Activated CD4-positive, alpha-beta T cell treated with anti-CD3 and anti-CD28 coated beads, Interleukin-2, amount 10 ng/mL, durations not matched to agents 24 days and 14 days (primary cell): ENCODE results near the gene UNC5C. TPM values are rescaled to one million over a fixed set of nuclear protein-coding genes. Genes with fewer than 3 reads are reported as not detected.

Experiments
- DNase-seq: peaks from one replicate; pipeline ENCODE4 v3.0.0; 2022
- H3K27ac Mint-ChIP-seq: one replicate; pipeline ENCODE4 v1.8.0; 2022; ENCODE audit warnings: mild to moderate bottlenecking, mixed read lengths
- H3K27me3 Mint-ChIP-seq: one replicate; pipeline ENCODE4 v1.8.0; 2022; ENCODE audit warnings: mixed read lengths
- H3K36me3 Mint-ChIP-seq: one replicate; pipeline ENCODE4 v1.8.0; 2022; ENCODE audit warnings: low read depth, mild to moderate bottlenecking, mixed read lengths
- H3K4me1 Mint-ChIP-seq: one replicate; pipeline ENCODE4 v1.8.0; 2021; ENCODE audit warnings: mixed read lengths
- H3K4me3 Mint-ChIP-seq: one replicate; pipeline ENCODE4 v1.8.0; 2022; ENCODE audit warnings: mild to moderate bottlenecking, moderate library complexity, mixed read lengths
- H3K9me3 Mint-ChIP-seq: one replicate; pipeline ENCODE4 v1.8.0; 2021; ENCODE audit warnings: mixed read lengths
- intact Hi-C: fragments of 100-400 bp; cut with micrococcal nuclease; formaldehyde crosslinking; loops from one replicate; pipeline ENCODE4 v1.15.1; 2023
- total RNA-seq: library from RNA; stranded (reverse); gene quantifications from 2 replicates; pipeline ENCODE4 v1.2.3, GENCODE V29; 2022

Gene UNC5C
- total RNA-seq, 1 donor from 2014 or later = not detected

DNA sequence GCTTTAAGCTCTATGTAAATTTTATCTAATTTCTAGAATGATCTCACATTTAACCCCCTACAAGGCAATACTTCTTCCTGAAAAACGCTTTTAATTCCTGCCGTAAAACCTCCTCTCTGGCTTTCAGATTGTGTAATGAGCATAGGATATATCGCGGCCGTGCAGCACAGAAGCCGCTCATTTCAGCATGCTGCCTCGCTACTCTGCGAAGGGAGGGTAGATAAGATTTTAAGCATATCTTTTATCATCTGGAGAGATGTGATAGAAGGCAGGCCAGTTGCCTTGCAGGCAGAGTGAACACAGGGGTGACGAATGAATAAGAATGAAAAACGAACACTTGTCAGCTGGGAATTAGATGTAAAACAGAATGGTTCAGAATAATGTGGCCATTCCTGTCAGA, 265.5 kb downstream of the UNC5C start:
- no peak overlapping the region for H3K4me3 Mint-ChIP-seq
- intact Hi-C loops = no loop called here
- no peaks in the 10 kb centered on the region for H3K27me3 Mint-ChIP-seq
- no peaks in the 10 kb centered on the region for H3K4me1 Mint-ChIP-seq
- peaks cover 7% of the 10 kb centered on the region for H3K9me3 Mint-ChIP-seq
- no peak for DNase-seq
- H3K36me3 Mint-ChIP-seq = no peaks in the 10 kb centered on the region
- H3K27ac Mint-ChIP-seq = no peak overlapping the region

- Mint-ChIP-seq H3K27ac (no peak overlapping the region), H3K4me3 (no peak overlapping the region), H3K9me3 (no peaks in the 10 kb centered on the region), H3K27me3 (peaks cover 1% of the 10 kb centered on the region), H3K36me3 (no peaks in the 10 kb centered on the region), H3K4me1 (no peaks in the 10 kb centered on the region)
- intact Hi-C loops = no loop called here
- DNase-seq = no peak
Measured at GRCh38 chr4:95272797-95273196, 276.0 kb downstream of the UNC5C start.

DNA sequence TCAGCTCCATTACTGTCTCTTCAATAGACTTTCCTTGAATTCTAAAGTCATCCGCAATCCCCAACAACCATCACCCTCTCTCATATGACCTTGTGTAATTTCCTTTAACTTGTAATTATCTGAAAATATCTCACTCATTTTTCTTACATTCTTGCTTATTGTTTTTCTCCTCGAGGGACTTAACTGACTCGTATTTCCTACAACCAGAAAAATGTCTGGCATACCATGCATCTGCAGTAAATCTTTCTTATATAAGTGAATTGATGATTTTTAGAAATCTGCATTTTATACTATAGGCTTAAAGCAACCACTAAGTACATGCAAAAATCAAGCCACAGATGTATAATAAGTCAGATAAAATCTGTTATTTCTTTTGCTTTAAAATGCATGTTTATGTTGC, 276.7 kb downstream of the UNC5C start:
- Mint-ChIP-seq H3K27me3 (peaks cover 1% of the 10 kb centered on the region), H3K4me1 (no peaks in the 10 kb centered on the region), H3K27ac (no peak overlapping the region), H3K4me3 (no peak overlapping the region), H3K36me3 (no peaks in the 10 kb centered on the region), H3K9me3 (no peaks in the 10 kb centered on the region)
- no peak for DNase-seq
- intact Hi-C loops = no loop called here

DNA sequence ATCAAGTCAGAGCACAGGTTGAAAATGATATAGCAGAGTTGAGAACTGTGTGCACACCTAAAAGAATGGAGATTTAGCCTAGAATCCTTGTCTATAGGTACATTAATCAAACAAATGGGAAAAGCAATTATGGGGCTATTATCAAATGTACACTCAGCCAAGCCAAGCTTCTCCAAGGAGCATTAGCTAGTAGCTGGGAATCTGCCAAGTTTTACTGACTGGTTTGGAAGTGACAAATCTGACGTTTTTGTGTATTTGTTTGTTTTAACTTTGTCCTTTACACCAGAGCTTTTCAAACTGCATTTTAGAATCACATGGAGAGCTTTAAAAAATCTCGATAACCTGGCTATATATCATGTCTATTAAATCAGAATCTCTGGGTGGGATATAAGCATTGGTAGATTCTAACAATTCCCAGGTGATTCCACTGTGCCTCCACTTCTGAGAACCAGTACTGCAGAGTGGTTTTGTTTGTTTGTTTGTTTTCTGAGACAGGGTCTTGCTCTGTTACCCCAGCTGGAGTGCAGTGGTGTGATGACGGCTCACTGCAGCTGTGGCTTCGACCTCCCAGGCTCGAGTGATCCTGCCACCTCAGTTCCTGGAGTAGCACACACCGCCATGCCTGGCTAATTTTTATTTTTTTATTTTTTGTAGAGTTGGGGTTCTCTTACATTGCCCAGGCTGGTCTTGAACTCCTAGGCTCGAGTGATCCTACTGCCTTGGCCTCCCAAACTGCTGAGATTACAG, 279.8 kb downstream of the UNC5C start:
- Mint-ChIP-seq H3K27me3 (peaks cover 1% of the 10 kb centered on the region), H3K27ac (no peak overlapping the region)
- intact Hi-C loops = no loop called here

DNA sequence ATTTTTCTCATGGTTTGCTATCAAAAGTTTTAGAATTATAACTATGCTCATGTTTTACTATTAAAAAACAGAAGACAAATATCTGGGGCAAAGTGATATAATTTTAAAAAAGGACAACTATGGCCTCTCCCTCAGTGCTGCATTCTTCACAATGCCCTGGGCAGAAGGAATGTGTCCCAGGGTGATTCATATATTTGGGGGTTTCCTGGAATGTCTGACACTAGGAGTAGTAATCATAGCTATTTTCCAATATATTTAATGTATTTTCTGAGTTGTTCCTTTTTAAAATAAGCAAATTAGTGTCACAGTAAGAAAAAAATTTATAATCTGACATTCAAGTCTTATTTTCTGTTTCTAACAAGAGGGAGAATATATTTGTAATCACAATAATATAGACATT, 281.7 kb downstream of the UNC5C start:
- no peaks in the 10 kb centered on the region for H3K36me3 Mint-ChIP-seq
- no peak for DNase-seq
- intact Hi-C loops = no loop called here
- H3K27me3 Mint-ChIP-seq = no peaks in the 10 kb centered on the region
- no peak overlapping the region for H3K4me3 Mint-ChIP-seq
- H3K9me3 Mint-ChIP-seq = no peaks in the 10 kb centered on the region
- no peak overlapping the region for H3K27ac Mint-ChIP-seq
- H3K4me1 Mint-ChIP-seq = no peaks in the 10 kb centered on the region

More for the DNA sequence above, 279.8 kb downstream of the UNC5C start:
- H3K36me3 Mint-ChIP-seq = no peaks in the 10 kb centered on the region
- DNase-seq = no peak
- H3K4me3 Mint-ChIP-seq = no peak overlapping the region
- H3K4me1 Mint-ChIP-seq = no peaks in the 10 kb centered on the region
- H3K9me3 Mint-ChIP-seq = no peaks in the 10 kb centered on the region

GRCh38 chr4:95265814-95266740, 282.7 kb downstream of the UNC5C start:
- no peak overlapping the region for H3K4me3 Mint-ChIP-seq
- intact Hi-C loops = no loop called here
- no peak overlapping the region for H3K27ac Mint-ChIP-seq
- no peaks in the 10 kb centered on the region for H3K4me1 Mint-ChIP-seq
- no peaks in the 10 kb centered on the region for H3K27me3 Mint-ChIP-seq
- no peaks in the 10 kb centered on the region for H3K36me3 Mint-ChIP-seq
- no peaks in the 10 kb centered on the region for H3K9me3 Mint-ChIP-seq
- no peak for DNase-seq

- Mint-ChIP-seq H3K36me3 (no peaks in the 10 kb centered on the region), H3K27ac (no peak overlapping the region), H3K27me3 (no peaks in the 10 kb centered on the region), H3K9me3 (no peaks in the 10 kb centered on the region), H3K4me1 (no peaks in the 10 kb centered on the region), H3K4me3 (no peak overlapping the region)
- no peak for DNase-seq
- intact Hi-C loops = no loop called here
Measured at GRCh38 chr4:95264843-95265242, 283.9 kb downstream of the UNC5C start.

GRCh38 chr4:95263960-95264359, 284.8 kb downstream of the UNC5C start:
- DNase-seq = no peak

GRCh38 chr4:95263391-95263790, 285.4 kb downstream of the UNC5C start:
- H3K4me3 Mint-ChIP-seq = no peak overlapping the region
- H3K4me1 Mint-ChIP-seq = no peaks in the 10 kb centered on the region
- no peaks in the 10 kb centered on the region for H3K9me3 Mint-ChIP-seq
- no peak overlapping the region for H3K27ac Mint-ChIP-seq
- intact Hi-C loops = no loop called here
- no peaks in the 10 kb centered on the region for H3K36me3 Mint-ChIP-seq
- DNase-seq = no peak
- H3K27me3 Mint-ChIP-seq = no peaks in the 10 kb centered on the region

More at GRCh38 chr4:95263960-95264359, 284.8 kb downstream of the UNC5C start:
- Mint-ChIP-seq H3K27me3 (no peaks in the 10 kb centered on the region), H3K9me3 (no peaks in the 10 kb centered on the region), H3K4me1 (no peaks in the 10 kb centered on the region), H3K36me3 (no peaks in the 10 kb centered on the region), H3K4me3 (no peak overlapping the region), H3K27ac (no peak overlapping the region)
- intact Hi-C loops = no loop called here

DNA sequence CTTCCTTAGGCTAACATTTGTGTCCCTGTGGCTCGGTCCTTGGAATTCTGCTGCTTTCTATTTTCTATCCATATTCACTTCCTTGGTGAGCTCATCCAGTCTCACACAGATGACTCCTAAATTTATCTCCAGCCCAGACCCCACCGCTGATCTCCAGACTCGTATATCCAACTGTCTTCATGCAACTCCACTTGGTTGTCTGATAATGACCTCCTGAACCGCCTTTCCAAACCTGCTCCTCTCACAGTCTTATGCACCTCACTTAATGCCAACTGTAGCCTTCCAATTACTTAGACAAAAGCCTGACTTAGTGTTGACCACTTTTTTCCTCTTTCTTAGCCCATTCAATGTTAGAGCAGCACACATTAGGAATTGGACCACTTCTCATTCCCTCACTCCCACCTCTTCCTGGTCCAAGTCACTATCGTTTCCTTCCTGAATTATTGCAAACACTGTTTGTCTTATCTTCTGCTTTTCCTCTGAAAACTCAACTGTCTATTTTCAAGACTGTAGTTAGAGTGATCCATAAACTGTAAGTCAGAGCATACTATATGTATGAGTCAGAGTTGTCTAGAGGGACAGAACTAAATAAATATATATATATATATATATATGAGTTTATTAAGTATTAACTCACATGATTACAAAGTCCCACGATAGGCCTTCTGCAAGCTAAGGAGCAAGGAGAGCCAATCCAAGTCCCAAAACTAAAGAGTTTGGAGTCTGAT, 292.5 kb downstream of the UNC5C start:
- H3K4me1 Mint-ChIP-seq = no peaks in the 10 kb centered on the region
- no peak overlapping the region for H3K4me3 Mint-ChIP-seq
- no peaks in the 10 kb centered on the region for H3K27me3 Mint-ChIP-seq
- no peaks in the 10 kb centered on the region for H3K9me3 Mint-ChIP-seq
- H3K27ac Mint-ChIP-seq = no peak overlapping the region
- intact Hi-C loops = no loop called here
- no peak for DNase-seq
- H3K36me3 Mint-ChIP-seq = no peaks in the 10 kb centered on the region

DNA sequence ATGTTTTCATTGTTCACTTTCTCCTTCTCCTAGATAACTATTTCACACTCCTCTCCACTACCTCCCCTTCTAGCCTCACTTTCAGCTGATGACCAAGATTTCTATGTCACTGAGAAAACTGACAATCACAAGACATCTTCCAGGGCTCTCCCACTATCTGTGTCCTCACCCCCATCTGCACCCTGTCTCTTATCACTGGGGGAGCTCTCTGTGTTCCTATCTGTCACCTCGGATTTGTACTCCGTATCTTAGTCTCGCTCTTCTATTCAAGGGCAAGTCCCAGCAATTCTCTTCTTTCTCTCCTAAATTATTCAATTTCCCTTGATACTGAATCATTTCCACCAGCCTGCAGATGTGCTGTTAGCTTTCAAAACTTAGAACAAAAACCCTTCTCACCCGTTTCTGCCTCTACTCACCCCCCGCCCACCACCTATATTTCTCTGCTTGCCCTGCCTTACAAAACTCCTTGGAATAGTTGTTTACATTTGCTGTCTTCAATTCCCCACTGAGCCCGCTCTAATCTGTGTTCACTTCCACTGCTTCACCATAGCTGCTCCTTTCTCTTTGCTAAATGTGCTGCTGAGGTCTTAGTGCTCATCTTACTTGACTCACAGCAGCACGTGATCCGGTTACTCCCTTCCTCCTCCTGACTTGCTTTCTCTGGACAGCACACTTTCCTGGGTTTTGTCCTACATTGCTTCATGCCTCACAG, 293.2 kb downstream of the UNC5C start:
- H3K4me1 Mint-ChIP-seq = no peaks in the 10 kb centered on the region
- H3K27me3 Mint-ChIP-seq = no peaks in the 10 kb centered on the region
- intact Hi-C loops = no loop called here
- no peak for DNase-seq
- no peaks in the 10 kb centered on the region for H3K36me3 Mint-ChIP-seq
- H3K9me3 Mint-ChIP-seq = no peaks in the 10 kb centered on the region
- no peak overlapping the region for H3K27ac Mint-ChIP-seq
- no peak overlapping the region for H3K4me3 Mint-ChIP-seq

DNA sequence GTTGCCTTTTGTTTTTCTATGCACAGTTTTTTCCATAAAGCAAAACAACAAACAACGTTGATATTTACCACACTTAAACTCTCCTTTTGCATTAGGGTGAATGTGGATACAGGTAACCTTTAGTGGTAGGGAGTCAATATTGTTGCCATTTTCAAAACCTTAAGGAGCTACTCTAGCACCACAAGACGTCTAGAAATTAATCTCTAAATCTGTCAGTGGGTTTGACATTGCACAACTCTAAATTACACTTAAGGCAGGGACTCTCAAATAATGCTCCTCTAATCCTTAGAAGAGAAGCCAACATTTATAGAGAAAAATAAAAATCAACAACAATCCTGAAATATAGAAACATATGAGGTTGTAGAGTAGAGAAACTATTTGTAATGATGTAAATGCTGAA, 297.2 kb downstream of the UNC5C start:
- no peaks in the 10 kb centered on the region for H3K9me3 Mint-ChIP-seq
- H3K4me3 Mint-ChIP-seq = no peak overlapping the region
- peaks cover 2% of the 10 kb centered on the region for H3K4me1 Mint-ChIP-seq
- no peak for DNase-seq
- no peaks in the 10 kb centered on the region for H3K27me3 Mint-ChIP-seq
- no peaks in the 10 kb centered on the region for H3K36me3 Mint-ChIP-seq
- no peak overlapping the region for H3K27ac Mint-ChIP-seq
- intact Hi-C loops = no loop called here

GRCh38 chr4:95250544-95251137, 298.1 kb downstream of the UNC5C start:
- intact Hi-C loops = no loop called here

More at GRCh38 chr4:95250544-95251137, 298.1 kb downstream of the UNC5C start:
- H3K27me3 Mint-ChIP-seq = no peaks in the 10 kb centered on the region
- no peak for DNase-seq
- H3K4me3 Mint-ChIP-seq = no peak overlapping the region
- peaks cover 2% of the 10 kb centered on the region for H3K4me1 Mint-ChIP-seq
- H3K36me3 Mint-ChIP-seq = no peaks in the 10 kb centered on the region
- no peaks in the 10 kb centered on the region for H3K9me3 Mint-ChIP-seq
- H3K27ac Mint-ChIP-seq = no peak overlapping the region
